ENCODE data around the gene BTG4.

DNA sequence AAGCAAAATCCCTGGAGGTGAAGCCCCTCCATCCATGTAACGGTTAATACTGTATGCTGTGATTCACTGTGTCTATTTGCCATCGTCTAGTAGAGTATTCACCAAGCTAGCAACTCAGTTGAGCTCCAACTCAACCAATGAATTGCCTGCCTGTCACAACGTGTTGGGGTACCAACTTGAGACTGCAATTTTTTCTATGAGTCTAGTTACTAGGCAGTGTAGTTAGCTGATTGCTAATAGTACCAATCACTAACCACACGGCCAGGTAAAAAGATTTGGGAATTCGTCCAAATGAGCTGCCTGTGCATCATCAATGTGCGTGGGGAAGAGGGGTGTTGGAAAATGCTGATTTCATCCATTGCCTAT is 1.0 kb upstream of the BTG4 start:
- TF ChIP-seq, protein P1, sequence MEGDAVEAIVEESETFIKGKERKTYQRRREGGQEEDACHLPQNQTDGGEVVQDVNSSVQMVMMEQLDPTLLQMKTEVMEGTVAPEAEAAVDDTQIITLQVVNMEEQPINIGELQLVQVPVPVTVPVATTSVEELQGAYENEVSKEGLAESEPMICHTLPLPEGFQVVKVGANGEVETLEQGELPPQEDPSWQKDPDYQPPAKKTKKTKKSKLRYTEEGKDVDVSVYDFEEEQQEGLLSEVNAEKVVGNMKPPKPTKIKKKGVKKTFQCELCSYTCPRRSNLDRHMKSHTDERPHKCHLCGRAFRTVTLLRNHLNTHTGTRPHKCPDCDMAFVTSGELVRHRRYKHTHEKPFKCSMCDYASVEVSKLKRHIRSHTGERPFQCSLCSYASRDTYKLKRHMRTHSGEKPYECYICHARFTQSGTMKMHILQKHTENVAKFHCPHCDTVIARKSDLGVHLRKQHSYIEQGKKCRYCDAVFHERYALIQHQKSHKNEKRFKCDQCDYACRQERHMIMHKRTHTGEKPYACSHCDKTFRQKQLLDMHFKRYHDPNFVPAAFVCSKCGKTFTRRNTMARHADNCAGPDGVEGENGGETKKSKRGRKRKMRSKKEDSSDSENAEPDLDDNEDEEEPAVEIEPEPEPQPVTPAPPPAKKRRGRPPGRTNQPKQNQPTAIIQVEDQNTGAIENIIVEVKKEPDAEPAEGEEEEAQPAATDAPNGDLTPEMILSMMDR (IDR thresholded peaks at IDR 0.05; ENCODE audit: borderline replicate concordance, extremely low read depth, low read length, poor library complexity, severe bottlenecking): no peak
- no peak for TF ChIP-seq EZH2 (IDR thresholded peaks at IDR 0.05; ENCODE audit: borderline replicate concordance, low read depth, low read length, severe bottlenecking)

Measured in DND-41 (cell line).